Measurements from ENCODE around the gene BAG1.

Gene BAG1

DNA sequence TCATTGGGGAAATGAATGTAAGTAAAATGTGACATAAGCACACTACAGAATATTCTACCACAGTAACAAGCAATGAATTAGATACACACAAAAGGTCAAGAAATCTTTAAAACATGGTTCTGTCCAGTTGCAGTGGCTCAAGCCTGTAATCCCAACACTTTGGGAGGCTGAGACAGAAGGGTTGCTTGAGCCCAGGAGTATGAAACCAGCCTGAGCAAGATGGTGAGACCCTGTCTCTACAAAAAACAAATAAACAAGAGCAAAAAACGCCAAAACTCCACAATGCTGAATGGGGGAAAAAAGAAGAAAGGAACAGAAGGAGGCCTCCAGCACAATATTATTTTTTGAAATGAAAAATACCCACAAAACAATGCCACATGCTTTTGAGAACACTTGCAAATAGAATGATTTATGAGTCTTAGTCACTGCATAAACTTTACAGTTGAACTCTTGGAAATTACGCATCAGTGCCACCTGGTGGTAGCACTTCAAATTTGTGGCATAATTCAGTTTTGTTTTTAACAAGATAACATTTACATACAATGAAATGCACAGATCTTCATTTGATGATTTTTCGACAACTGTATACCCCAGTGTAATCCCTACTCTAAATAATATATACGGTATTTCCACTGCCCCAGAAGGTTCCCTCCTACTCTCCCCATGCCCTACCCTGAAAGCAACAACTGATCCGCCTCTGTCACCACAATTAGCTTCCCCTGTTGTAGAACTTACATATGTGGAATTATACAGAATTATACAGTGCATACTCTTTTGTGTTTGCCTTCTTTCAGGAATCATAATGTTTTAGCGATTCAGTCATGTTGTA, 39.0 kb downstream of the BAG1 start:
- no peak overlapping the region for H3K27ac ChIP-seq
- TF ChIP-seq, protein P1, sequence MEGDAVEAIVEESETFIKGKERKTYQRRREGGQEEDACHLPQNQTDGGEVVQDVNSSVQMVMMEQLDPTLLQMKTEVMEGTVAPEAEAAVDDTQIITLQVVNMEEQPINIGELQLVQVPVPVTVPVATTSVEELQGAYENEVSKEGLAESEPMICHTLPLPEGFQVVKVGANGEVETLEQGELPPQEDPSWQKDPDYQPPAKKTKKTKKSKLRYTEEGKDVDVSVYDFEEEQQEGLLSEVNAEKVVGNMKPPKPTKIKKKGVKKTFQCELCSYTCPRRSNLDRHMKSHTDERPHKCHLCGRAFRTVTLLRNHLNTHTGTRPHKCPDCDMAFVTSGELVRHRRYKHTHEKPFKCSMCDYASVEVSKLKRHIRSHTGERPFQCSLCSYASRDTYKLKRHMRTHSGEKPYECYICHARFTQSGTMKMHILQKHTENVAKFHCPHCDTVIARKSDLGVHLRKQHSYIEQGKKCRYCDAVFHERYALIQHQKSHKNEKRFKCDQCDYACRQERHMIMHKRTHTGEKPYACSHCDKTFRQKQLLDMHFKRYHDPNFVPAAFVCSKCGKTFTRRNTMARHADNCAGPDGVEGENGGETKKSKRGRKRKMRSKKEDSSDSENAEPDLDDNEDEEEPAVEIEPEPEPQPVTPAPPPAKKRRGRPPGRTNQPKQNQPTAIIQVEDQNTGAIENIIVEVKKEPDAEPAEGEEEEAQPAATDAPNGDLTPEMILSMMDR (IDR thresholded peaks at IDR 0.05): peak; percentile 91
- no peak for TF ChIP-seq ZFX (IDR thresholded peaks at IDR 0.05; ENCODE audit: borderline replicate concordance)

DNA sequence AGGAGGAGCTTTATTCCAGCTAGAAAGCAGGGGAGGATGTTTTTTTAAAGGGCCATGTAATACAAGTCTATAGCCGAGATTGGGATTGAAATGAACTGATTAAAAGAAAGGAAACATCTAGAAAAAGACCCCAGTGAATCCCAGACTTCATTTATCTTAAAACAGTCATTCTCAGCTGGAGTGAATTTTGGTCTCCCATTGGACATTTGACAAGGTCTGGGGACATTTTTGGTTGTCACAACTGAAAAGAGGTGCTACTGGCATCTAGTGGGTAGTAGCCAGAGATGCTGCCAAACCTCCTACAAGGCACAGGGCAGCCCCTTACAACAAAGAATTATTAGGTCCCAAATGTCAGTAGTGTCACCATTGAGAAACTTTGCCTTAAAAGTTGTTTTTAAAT, 40.8 kb downstream of the BAG1 start:
- TF ChIP-seq ZFX (IDR thresholded peaks at IDR 0.05; ENCODE audit: borderline replicate concordance): no peak
- TF ChIP-seq, protein P1 (IDR thresholded peaks at IDR 0.05): no peak
- H3K27ac ChIP-seq: no peak overlapping the region

DNA sequence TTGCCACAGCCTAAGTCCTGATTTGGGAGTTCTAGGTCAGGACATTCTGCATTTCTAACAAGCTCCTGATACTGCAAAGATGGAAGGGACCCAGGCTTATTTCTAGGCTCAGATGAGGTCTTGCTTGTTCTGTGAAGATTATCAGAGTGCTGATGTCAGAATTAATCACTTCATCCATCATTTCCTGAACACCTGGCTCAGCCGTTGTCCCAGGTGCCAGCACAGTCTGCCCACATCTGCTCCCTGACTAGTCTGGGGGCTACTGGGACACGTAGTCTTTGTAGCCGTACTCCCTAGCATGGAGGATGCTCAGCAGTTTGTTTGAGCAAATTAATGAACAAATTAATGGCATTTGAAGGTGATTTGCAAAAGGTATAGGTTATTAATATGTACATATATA, 42.5 kb downstream of the BAG1 start:
- no peak for TF ChIP-seq ZFX (IDR thresholded peaks at IDR 0.05; ENCODE audit: borderline replicate concordance)
- TF ChIP-seq, protein P1 (IDR thresholded peaks at IDR 0.05): no peak

DNA sequence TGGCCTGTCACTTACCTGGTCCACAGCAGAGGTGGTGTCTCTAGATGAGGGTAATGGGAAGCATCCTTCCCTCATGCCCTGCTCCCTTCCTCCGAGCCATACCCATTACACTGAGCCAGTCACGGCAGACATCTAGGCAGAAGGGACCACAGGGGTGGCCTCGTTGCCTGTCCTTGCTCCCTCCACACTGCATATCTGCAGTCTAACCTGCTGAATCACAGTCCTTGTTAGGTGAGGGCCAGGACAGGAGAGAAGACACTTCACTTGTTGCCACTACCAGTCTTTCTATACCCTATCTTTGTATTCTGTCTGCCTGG, 43.0 kb downstream of the BAG1 start:
- no peak overlapping the region for H3K27ac ChIP-seq
- TF ChIP-seq, protein P1 (IDR thresholded peaks at IDR 0.05): no peak

More for the DNA sequence above, 42.5 kb downstream of the BAG1 start:
- H3K27ac ChIP-seq: no peak overlapping the region

DNA sequence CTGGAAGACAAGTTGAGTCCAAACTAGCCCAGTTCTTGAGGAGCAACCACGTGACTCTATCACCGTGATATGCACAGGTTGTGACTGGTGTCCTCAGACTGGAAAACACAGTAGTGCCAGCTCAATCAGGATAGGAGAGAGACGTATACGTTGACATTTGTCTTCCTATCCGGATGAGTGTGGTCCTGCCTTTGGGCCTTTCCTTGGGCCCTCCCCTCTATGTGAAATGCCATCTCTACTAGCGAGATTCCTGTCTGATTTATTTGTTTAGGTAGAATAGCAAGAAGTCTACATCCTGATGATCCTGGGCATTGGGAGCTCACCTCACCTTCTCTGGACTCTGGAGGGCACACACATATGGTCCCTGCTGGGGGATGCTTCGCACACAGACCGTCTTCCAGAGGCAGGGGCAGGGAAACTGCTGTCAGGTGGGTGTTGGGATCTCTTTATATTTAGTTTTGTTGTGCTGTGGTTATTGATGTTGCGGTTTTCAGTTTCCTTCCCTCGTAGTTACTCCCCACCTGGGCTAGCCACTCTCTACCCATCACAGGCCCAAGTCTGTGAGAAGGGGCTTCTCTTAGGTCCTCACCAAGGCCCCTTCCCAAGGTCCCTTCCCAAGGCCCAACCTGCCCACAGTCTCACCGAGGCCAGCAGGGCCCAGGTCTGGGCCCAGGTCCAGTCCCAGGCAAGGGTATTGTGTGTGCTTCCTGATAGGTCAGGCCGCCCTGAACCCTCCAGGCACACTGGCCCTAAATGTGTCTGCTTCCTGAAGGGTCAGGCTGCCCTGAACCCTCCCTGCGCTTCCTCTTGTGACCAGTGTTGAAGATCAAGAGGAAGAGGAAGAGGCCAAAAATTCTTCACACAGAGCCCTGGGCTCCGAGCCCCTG, 43.6 kb downstream of the BAG1 start:
- TF ChIP-seq, protein P1 (IDR thresholded peaks at IDR 0.05): no peak
- TF ChIP-seq ZFX (IDR thresholded peaks at IDR 0.05; ENCODE audit: borderline replicate concordance): no peak
- H3K27ac ChIP-seq: no peak overlapping the region

DNA sequence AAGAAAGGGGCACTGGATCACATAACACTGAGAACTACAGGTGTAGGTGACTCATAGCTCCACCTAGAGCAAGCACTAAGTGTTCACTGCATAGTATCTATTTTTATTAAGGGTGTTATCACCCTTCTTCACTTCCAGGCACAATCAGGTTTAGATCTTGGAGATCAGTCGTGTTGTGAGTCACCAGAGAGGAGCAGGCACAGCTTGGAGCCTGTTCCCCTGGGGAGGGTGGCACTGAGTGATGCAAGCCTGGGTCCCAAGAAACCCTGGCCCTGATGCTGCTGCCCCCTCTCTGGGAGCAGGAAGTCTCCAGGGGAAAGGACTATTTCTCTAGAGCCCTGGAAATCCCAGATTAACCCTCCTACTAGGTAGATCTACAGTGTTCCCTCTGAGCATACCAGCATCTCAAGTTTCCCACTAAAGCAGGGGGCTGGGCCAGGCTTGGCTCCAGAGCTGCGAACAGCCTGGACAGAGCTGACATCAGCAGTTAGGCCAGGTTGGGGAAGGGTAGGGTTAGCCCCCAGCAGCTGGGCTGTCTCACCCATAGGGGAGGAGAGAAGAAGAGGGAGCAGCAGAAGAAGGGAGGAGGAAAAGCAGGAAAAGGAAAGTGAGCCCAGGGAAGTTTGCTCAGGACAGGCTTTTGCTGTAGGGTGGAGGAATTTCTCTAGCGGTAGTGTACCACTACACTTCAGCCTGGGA, 52.7 kb downstream of the BAG1 start:
- H3K27ac ChIP-seq: no peak overlapping the region
- no peak for TF ChIP-seq ZFX (IDR thresholded peaks at IDR 0.05; ENCODE audit: borderline replicate concordance)
- TF ChIP-seq, protein P1 (IDR thresholded peaks at IDR 0.05): no peak

All from 22Rv1 (cell line).